GM23338 (cell line): ENCODE data around the gene RPL12. TPM values are rescaled to one million over a fixed set of nuclear protein-coding genes. Genes with fewer than 3 reads are reported as not detected.

Experiments
- ATAC-seq: fragments of 200-7000 bp; cut with Tn5 transposase; 3 replicates; pipeline ENCODE4 v1.9.1; 2020
- DNase-seq: peaks from one replicate; pipeline ENCODE4 v3.0.0-alpha.2; 2015; ENCODE audit warnings: low spot score
- H2AFZ ChIP-seq: fragments of 200-600 bp; sonication (generic); 2 replicates; pipeline ENCODE4 v1.8.0; 2016; ENCODE audit warnings: antibody characterized with exemption, mild to moderate bottlenecking, moderate library complexity
- H3F3A ChIP-seq: fragments of 200-600 bp; sonication (generic); replicated peaks from 2 replicates; pipeline ENCODE4 v1.8.0; 2017; ENCODE audit warnings: antibody characterized with exemption, mixed run types, low read depth
- H3K27ac ChIP-seq: fragments of 200-600 bp; sonication (generic); 2 replicates; pipeline ENCODE4 v1.6.1; 2016; ENCODE audit warnings: low read depth
- H3K27me3 ChIP-seq: fragments of 200-600 bp; sonication (generic); 2 replicates; pipeline ENCODE4 v1.8.0; 2016; ENCODE audit warnings: mild to moderate bottlenecking, mixed run types, moderate library complexity; ENCODE audit not compliant: insufficient read depth
- H3K36me3 ChIP-seq: fragments of 200-600 bp; sonication (generic); 2 replicates; pipeline ENCODE4 v1.8.0; 2016; ENCODE audit warnings: mild to moderate bottlenecking; ENCODE audit not compliant: insufficient read depth
- H3K4me1 ChIP-seq: fragments of 200-600 bp; sonication (generic); 2 replicates; pipeline ENCODE4 v1.8.0; 2016; ENCODE audit warnings: mild to moderate bottlenecking, moderate library complexity; ENCODE audit not compliant: insufficient read depth
- H3K4me2 ChIP-seq: fragments of 200-600 bp; sonication (generic); 2 replicates; pipeline ENCODE4 v1.7.1; 2017; ENCODE audit warnings: mixed run types
- H3K4me3 ChIP-seq: fragments of 200-600 bp; sonication (generic); 2 replicates; pipeline ENCODE4 v1.6.1; 2016; ENCODE audit warnings: mixed run types
- H3K79me2 ChIP-seq: fragments of 200-600 bp; sonication (generic); replicated peaks from 2 replicates; pipeline ENCODE4 v1.8.0; 2017; ENCODE audit warnings: mild to moderate bottlenecking; ENCODE audit not compliant: insufficient read depth
- H3K9me2 ChIP-seq: fragments of 200-600 bp; sonication (generic); 2 replicates; pipeline ENCODE4 v1.8.0; 2017; ENCODE audit not compliant: insufficient read depth
- H4K20me1 ChIP-seq: fragments of 200-600 bp; sonication (generic); replicated peaks from 2 replicates; pipeline ENCODE4 v1.8.0; 2017; ENCODE audit warnings: mild to moderate bottlenecking; ENCODE audit not compliant: insufficient read depth
- H3K27ac Mint-ChIP-seq: 2 replicates; pipeline ENCODE4 v1.8.0; 2020; ENCODE audit warnings: inconsistent platforms, mild to moderate bottlenecking, moderate library complexity, mixed read lengths
- H3K27me3 Mint-ChIP-seq: 3 replicates; pipeline ENCODE4 v1.8.0; 2022; ENCODE audit warnings: low read depth, mild to moderate bottlenecking, moderate library complexity, mixed read lengths, inconsistent platforms; ENCODE audit not compliant: insufficient read depth, poor library complexity
- H3K36me3 Mint-ChIP-seq: 3 replicates; pipeline ENCODE4 v1.8.0; 2021; ENCODE audit warnings: low read depth, mild to moderate bottlenecking, inconsistent platforms, moderate library complexity, mixed read lengths
- H3K4me1 Mint-ChIP-seq: 3 replicates; pipeline ENCODE4 v1.8.0; 2020; ENCODE audit warnings: mild to moderate bottlenecking, inconsistent platforms, mixed read lengths
- H3K4me3 Mint-ChIP-seq: 3 replicates; pipeline ENCODE4 v1.8.0; 2021; ENCODE audit warnings: moderate library complexity, mild to moderate bottlenecking, inconsistent platforms, mixed read lengths
- H3K9me3 Mint-ChIP-seq: 3 replicates; pipeline ENCODE4 v1.8.0; 2020; ENCODE audit warnings: moderate library complexity, mild to moderate bottlenecking, inconsistent platforms, mixed read lengths
- CREB1 ChIP-seq: fragments of 250-450 bp; sonication (Bioruptor Pico); IDR thresholded peaks from 2 replicates; pipeline ENCODE4 v1.5.0; 2020; ENCODE audit warnings: low read depth, mild to moderate bottlenecking, moderate library complexity
- EZH2 ChIP-seq: fragments of 200-600 bp; sonication (generic); IDR thresholded peaks from one replicate; pipeline ENCODE4 v1.8.0; 2017; ENCODE audit warnings: antibody characterized with exemption, mild to moderate bottlenecking, low read depth; ENCODE audit not compliant: unreplicated experiment
- EZH2phosphoT487 ChIP-seq: fragments of 200-600 bp; sonication (generic); IDR thresholded peaks from one replicate; pipeline ENCODE4 v1.8.1; 2018; ENCODE audit warnings: antibody characterized with exemption; ENCODE audit not compliant: unreplicated experiment
- NANOG ChIP-seq: IDR thresholded peaks from 2 replicates; pipeline ENCODE4 v1.6.1; 2016; ENCODE audit warnings: antibody characterized with exemption, borderline replicate concordance
- ZNF331 ChIP-seq: fragments of 250-450 bp; sonication (Bioruptor Pico); IDR thresholded peaks from 2 replicates; pipeline ENCODE4 v1.5.0; 2020; ENCODE audit warnings: low read depth, mild to moderate bottlenecking, moderate library complexity
- polyA plus RNA-seq: library from polyadenylated mRNA; unstranded; fragments of >200 nt; fragmentation: Nextera tagmentation; extraction: Ambion mirVana; gene quantifications from 2 replicates; pipeline ENCODE4 v1.2.1, GENCODE V29; 2016
- total RNA-seq: library from RNA; depleted of rRNA; stranded (reverse); fragments of >200 nt; shearing (Covaris generic); gene quantifications from 2 replicates; pipeline ENCODE4 v1.2.3, GENCODE V29; 2014
- TF ChIP-seq, protein P1 (sequence below), 2 experiments: fragments of 200-600 bp in 1 of 2; sonication (generic) in 1 of 2; conservative IDR thresholded peaks; 2 replicates each; pipeline versions ENCODE4 v1.5.1 to v1.6.1; 2016 to 2017; ENCODE audit warnings: antibody characterized with exemption in 2 of 2, low read depth in 2 of 2, mild to moderate bottlenecking in 2 of 2, moderate library complexity in 1 of 2
- TF ChIP-seq, protein P2 (sequence below): IDR thresholded peaks from one replicate; pipeline ENCODE4 v1.6.1; 2018; ENCODE audit warnings: antibody characterized with exemption; ENCODE audit not compliant: unreplicated experiment
- TF ChIP-seq, protein P3 (sequence below): IDR thresholded peaks from 2 replicates; pipeline ENCODE4 v1.6.1; 2016; ENCODE audit warnings: antibody characterized with exemption

Gene RPL12
- total and polyA plus RNA-seq, 2 experiments from 2014 or later, result 2,121 to 2,596 TPM

DNA sequence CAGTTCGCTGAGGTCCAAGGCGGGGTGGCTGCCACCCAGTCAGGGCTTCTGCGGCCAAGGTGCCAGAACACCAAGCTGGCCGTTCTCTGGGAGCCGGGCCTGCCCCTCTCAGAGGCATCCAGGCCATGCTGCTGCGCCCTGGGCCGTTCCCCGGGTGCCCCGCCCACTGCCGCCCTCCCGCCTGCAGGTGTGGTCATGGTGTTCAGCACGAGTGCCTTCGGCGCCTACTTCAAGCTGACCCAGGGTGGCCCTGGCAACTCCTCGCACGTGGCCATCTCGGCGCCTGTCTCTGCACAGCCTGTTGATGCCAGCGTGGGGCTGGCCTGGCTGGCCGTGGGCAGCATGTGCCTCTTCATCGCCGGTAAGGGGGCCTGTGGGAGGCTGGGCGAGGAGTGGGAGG, 46.6 kb downstream of the RPL12 start (continued):
- TF ChIP-seq, protein P1, sequence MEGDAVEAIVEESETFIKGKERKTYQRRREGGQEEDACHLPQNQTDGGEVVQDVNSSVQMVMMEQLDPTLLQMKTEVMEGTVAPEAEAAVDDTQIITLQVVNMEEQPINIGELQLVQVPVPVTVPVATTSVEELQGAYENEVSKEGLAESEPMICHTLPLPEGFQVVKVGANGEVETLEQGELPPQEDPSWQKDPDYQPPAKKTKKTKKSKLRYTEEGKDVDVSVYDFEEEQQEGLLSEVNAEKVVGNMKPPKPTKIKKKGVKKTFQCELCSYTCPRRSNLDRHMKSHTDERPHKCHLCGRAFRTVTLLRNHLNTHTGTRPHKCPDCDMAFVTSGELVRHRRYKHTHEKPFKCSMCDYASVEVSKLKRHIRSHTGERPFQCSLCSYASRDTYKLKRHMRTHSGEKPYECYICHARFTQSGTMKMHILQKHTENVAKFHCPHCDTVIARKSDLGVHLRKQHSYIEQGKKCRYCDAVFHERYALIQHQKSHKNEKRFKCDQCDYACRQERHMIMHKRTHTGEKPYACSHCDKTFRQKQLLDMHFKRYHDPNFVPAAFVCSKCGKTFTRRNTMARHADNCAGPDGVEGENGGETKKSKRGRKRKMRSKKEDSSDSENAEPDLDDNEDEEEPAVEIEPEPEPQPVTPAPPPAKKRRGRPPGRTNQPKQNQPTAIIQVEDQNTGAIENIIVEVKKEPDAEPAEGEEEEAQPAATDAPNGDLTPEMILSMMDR (conservative IDR thresholded peaks at IDR 0.05; ENCODE audit: low read depth in 2 of 2), result no peak
- TF ChIP-seq, protein P2, sequence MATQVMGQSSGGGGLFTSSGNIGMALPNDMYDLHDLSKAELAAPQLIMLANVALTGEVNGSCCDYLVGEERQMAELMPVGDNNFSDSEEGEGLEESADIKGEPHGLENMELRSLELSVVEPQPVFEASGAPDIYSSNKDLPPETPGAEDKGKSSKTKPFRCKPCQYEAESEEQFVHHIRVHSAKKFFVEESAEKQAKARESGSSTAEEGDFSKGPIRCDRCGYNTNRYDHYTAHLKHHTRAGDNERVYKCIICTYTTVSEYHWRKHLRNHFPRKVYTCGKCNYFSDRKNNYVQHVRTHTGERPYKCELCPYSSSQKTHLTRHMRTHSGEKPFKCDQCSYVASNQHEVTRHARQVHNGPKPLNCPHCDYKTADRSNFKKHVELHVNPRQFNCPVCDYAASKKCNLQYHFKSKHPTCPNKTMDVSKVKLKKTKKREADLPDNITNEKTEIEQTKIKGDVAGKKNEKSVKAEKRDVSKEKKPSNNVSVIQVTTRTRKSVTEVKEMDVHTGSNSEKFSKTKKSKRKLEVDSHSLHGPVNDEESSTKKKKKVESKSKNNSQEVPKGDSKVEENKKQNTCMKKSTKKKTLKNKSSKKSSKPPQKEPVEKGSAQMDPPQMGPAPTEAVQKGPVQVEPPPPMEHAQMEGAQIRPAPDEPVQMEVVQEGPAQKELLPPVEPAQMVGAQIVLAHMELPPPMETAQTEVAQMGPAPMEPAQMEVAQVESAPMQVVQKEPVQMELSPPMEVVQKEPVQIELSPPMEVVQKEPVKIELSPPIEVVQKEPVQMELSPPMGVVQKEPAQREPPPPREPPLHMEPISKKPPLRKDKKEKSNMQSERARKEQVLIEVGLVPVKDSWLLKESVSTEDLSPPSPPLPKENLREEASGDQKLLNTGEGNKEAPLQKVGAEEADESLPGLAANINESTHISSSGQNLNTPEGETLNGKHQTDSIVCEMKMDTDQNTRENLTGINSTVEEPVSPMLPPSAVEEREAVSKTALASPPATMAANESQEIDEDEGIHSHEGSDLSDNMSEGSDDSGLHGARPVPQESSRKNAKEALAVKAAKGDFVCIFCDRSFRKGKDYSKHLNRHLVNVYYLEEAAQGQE, result no peak
- no peak for TF ChIP-seq NANOG
- TF ChIP-seq, protein P3, sequence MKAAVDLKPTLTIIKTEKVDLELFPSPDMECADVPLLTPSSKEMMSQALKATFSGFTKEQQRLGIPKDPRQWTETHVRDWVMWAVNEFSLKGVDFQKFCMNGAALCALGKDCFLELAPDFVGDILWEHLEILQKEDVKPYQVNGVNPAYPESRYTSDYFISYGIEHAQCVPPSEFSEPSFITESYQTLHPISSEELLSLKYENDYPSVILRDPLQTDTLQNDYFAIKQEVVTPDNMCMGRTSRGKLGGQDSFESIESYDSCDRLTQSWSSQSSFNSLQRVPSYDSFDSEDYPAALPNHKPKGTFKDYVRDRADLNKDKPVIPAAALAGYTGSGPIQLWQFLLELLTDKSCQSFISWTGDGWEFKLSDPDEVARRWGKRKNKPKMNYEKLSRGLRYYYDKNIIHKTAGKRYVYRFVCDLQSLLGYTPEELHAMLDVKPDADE, result no peak

DNA sequence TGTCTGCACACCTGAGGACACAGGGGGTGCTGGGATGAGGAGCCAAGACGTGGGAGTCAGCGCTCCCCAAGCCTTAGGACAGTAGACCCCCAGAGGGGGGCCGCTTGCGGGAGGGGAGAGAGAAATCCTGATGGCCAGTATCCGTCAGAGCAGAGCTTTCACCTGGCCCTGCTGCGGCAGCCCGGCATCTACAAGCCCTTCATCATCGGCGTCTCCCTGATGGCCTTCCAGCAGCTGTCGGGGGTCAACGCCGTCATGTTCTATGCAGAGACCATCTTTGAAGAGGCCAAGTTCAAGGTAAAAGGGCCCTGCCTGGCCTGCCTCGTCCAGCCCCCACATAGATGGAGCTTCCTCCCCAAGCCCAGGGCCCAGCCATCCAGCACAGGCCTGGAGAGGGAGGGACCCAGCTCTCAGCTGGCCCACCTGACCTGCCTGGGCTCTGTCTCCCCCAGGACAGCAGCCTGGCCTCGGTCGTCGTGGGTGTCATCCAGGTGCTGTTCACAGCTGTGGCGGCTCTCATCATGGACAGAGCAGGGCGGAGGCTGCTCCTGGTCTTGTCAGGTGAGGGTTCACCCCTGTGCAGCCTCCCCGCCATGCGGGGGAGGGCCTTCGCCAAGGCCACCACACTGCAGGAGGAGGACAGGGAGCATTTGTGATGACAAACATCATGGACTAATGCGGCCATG, 47.6 kb downstream of the RPL12 start:
- H3K27ac ChIP-seq, result no peak overlapping the region
- H3K27ac Mint-ChIP-seq, result no peak overlapping the region
- no peak overlapping the region for H3K4me3 Mint-ChIP-seq
- H3K4me1 ChIP-seq, result no peaks in the 10 kb centered on the region; the same call in 1 of the 2 replicates
- H3K27me3 Mint-ChIP-seq, result peaks cover 8% of the 10 kb centered on the region
- H2AFZ ChIP-seq, result no peak overlapping the region
- no peaks in the 10 kb centered on the region for H3F3A ChIP-seq
- H3K36me3 Mint-ChIP-seq, result peaks cover 8% of the 10 kb centered on the region
- no peaks in the 10 kb centered on the region for H3K9me2 ChIP-seq
- no peak for ATAC-seq
- peaks cover 3% of the 10 kb centered on the region; the same call in 2 of the 3 replicates for H3K4me1 Mint-ChIP-seq
- H3K4me2 ChIP-seq, result no peak overlapping the region
- H3K79me2 ChIP-seq, result peaks cover 12% of the 10 kb centered on the region
- no peak for DNase-seq
- H3K9me3 Mint-ChIP-seq, result no peaks in the 10 kb centered on the region
- H3K27me3 ChIP-seq, result no peaks in the 10 kb centered on the region
- no peaks in the 10 kb centered on the region; the same call in 1 of the 2 replicates for H3K36me3 ChIP-seq
- H3K4me3 ChIP-seq, result no peak overlapping the region
- H4K20me1 ChIP-seq, result 0 out of 2 replicates have a peak, but pooled peaks cover 1% of the 10 kb centered on the region
- no peak for TF ChIP-seq CREB1 (CRISPR knock-in tag)
- TF ChIP-seq, protein P1 (conservative IDR thresholded peaks at IDR 0.05; ENCODE audit: low read depth in 2 of 2), result no peak
- TF ChIP-seq, protein P3, result no peak
- no peak for TF ChIP-seq NANOG
- TF ChIP-seq EZH2phosphoT487, result no peak
- TF ChIP-seq ZNF331 (CRISPR knock-in tag), result no peak
- TF ChIP-seq EZH2, result no peak
